Body of pancreas (tissue), 4 donors: ENCODE measurements around the gene POU5F2. TPM values are rescaled to one million over a fixed set of nuclear protein-coding genes. Genes with fewer than 3 reads are reported as not detected.

Source experiments
- ATAC-seq: fragments of 150-250 bp; one replicate; pipeline ENCODE4 v1.9.1; 2016
- DNase-seq, 4 donors: peaks; one replicate each; pipeline ENCODE4 v3.0.0-alpha.2; 2019
- H3K27ac ChIP-seq, 4 donors: fragments of 200-600 bp; sonication (generic); 1 replicate in 3 of 4; 2 replicates in 1 of 4; pipeline versions ENCODE4 v1.5.1 to v1.6.1; 2016 to 2019; ENCODE audit warnings: mild to moderate bottlenecking in 1 of 4, mixed read lengths in 1 of 4, moderate library complexity in 1 of 4
- H3K27me3 ChIP-seq, 2 donors: fragments of 200-600 bp; sonication (generic); one replicate each; pipeline ENCODE4 v1.6.0; 2016; ENCODE audit warnings: mild to moderate bottlenecking in 1 of 2
- H3K36me3 ChIP-seq, 2 donors: fragments of 200-600 bp; sonication (generic); replicated peaks in 1 of 2; 2 replicates each; pipeline ENCODE4 v1.5.1; 2016; ENCODE audit warnings: low read depth in 2 of 2; ENCODE audit not compliant: insufficient read depth in 1 of 2
- H3K4me1 ChIP-seq: fragments of 200-600 bp; sonication (generic); one replicate; pipeline ENCODE4 v1.6.0; 2016
- H3K4me3 ChIP-seq, 2 donors: fragments of 200-600 bp; sonication (generic); 1 replicate in 1 of 2; 2 replicates in 1 of 2; pipeline ENCODE4 v1.5.1; 2016 to 2019
- H3K9me3 ChIP-seq, 3 donors: fragments of 200-600 bp; sonication (generic); 1 replicate in 2 of 3; 2 replicates in 1 of 3; pipeline ENCODE4 v1.5.1; 2016
- POLR2A ChIP-seq, 3 donors: fragments of 450-650 bp; IDR thresholded peaks; one replicate each; pipeline ENCODE4 v1.6.1; 2016; ENCODE audit warnings: antibody characterized with exemption in 3 of 3, mild to moderate bottlenecking in 2 of 3
- WGBS, 2 donors: methylation state at CpG; one replicate each; pipeline ENCODE4 v1.1.5; 2017; 5-methylcytosine and 5-hydroxymethylcytosine counted together
- intact Hi-C: fragments of 100-400 bp; cut with DNase I; formaldehyde crosslinking; loops from one replicate; pipeline ENCODE4 v1.15.1; 2023
- total RNA-seq, 2 donors: library from RNA; depleted of rRNA; stranded (reverse); fragments of >200 nt; gene quantifications; one replicate each; pipeline ENCODE4 v1.1.0, GENCODE V29; 2016
- TF ChIP-seq, protein P1 (sequence below), 7 experiments: fragments of 450-650 bp in 4 of 7; fragments of 200-600 bp in 3 of 7; sonication (generic) in 3 of 7; IDR thresholded peaks; one replicate each; pipeline ENCODE4 v1.5.1; 2016 to 2019; ENCODE audit warnings: antibody characterized with exemption in 7 of 7

The POU5F2 gene
- 1 to 10 TPM; 5.2 to 5.3 TPM for total RNA-seq

DNA sequence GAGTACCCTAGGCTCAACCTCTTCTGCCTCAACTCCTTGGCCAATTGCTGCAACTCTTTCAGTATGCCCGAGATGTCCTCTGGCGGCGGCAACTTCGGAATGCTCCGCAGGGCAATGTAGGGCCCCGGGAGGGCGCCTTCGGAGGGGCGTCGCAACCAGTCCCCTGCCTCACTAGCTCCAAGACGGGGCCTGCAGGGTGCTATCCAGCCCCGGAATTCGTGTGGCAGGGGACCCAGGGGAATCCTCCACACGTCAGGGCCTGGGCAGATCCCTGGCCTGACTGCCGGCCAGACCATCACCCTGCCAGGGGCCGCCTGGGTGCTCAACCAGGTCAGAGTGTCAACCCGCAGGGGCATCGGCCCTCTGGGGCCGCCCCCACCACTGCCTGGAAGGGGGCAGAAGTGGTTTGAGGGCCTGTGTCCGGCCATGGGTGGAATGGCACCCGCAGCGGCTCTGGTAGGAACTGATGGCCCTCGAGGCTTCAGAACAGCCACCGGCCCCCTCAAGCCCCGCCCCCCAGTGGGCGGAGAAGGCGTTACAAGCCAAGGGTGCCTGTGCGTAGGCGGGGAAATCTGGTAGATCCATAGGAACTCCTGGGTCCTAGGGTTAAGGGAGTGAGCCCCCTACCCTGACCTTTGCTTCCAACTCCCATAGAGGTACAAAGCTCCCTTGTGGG, at the start of gene POU5F2:
Gene POU5F2 (minus strand): TSS at position 465 of the 676 bp plus-strand sequence. CDS start 37 bp downstream, at position 428.
- no peak for ATAC-seq
- H3K36me3 ChIP-seq = no peaks in the 10 kb centered on the region
- H3K27ac ChIP-seq = no peak within 1 kb of the TSS
- no peak within 1 kb of the TSS for H3K4me3 ChIP-seq
- no peaks in the 10 kb centered on the region for H3K27me3 ChIP-seq
- no peak for TF ChIP-seq POLR2A (IDR thresholded peaks at IDR 0.05)
- TF ChIP-seq, protein P1, sequence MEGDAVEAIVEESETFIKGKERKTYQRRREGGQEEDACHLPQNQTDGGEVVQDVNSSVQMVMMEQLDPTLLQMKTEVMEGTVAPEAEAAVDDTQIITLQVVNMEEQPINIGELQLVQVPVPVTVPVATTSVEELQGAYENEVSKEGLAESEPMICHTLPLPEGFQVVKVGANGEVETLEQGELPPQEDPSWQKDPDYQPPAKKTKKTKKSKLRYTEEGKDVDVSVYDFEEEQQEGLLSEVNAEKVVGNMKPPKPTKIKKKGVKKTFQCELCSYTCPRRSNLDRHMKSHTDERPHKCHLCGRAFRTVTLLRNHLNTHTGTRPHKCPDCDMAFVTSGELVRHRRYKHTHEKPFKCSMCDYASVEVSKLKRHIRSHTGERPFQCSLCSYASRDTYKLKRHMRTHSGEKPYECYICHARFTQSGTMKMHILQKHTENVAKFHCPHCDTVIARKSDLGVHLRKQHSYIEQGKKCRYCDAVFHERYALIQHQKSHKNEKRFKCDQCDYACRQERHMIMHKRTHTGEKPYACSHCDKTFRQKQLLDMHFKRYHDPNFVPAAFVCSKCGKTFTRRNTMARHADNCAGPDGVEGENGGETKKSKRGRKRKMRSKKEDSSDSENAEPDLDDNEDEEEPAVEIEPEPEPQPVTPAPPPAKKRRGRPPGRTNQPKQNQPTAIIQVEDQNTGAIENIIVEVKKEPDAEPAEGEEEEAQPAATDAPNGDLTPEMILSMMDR (IDR thresholded peaks at IDR 0.05) = no peak
- WGBS, 2 donors = 88 to 93% methylated on average over 3 to 22 of the region's 29 CpGs
- no peak for DNase-seq
- no peaks in the 10 kb centered on the region for H3K4me1 ChIP-seq
- intact Hi-C loops = no loop called here
- no peaks in the 10 kb centered on the region for H3K9me3 ChIP-seq

- no peaks in the 10 kb centered on the region for H3K27me3 ChIP-seq
- WGBS, 2 donors = 86 to 88% methylated on average over 3 of the region's 3 CpGs
- H3K27ac ChIP-seq = no peak overlapping the region
- H3K36me3 ChIP-seq = no peaks in the 10 kb centered on the region
- no peak for TF ChIP-seq POLR2A (IDR thresholded peaks at IDR 0.05)
- TF ChIP-seq, protein P1 (IDR thresholded peaks at IDR 0.05) = no peak
- no peak overlapping the region for H3K4me3 ChIP-seq
- intact Hi-C loops = no loop called here
- DNase-seq = no peak
- H3K4me1 ChIP-seq = no peaks in the 10 kb centered on the region
- ATAC-seq = no peak
- no peaks in the 10 kb centered on the region for H3K9me3 ChIP-seq
These were observed 49.0 kb upstream of the POU5F2 start for GRCh38 chr5:93790401-93790800.

- H3K27ac ChIP-seq = no peak overlapping the region
- ATAC-seq (no peak), DNase-seq (no peak)
- WGBS, 2 donors = 60 to 63% methylated on average over 5 of the region's 5 CpGs
- intact Hi-C loops = loop anchor here (10.0 kb wide), 1 partner anchor 195 kb away; no protein-coding TSS in a partner anchor
- no peak overlapping the region for H3K4me3 ChIP-seq
- H3K9me3 ChIP-seq = no peaks in the 10 kb centered on the region
- no peaks in the 10 kb centered on the region for H3K4me1 ChIP-seq
- TF ChIP-seq POLR2A (IDR thresholded peaks at IDR 0.05) = no peak
- TF ChIP-seq, protein P1 (IDR thresholded peaks at IDR 0.05) = no peak
- H3K36me3 ChIP-seq = no peaks in the 10 kb centered on the region
- no peaks in the 10 kb centered on the region for H3K27me3 ChIP-seq
These were observed 48.0 kb upstream of the POU5F2 start for GRCh38 chr5:93789173-93790067.

- TF ChIP-seq POLR2A (IDR thresholded peaks at IDR 0.05) = no peak
- TF ChIP-seq, protein P1 (IDR thresholded peaks at IDR 0.05) = no peak
- Histone ChIP-seq H3K4me1 (no peaks in the 10 kb centered on the region), H3K9me3 (no peaks in the 10 kb centered on the region), H3K27me3 (no peaks in the 10 kb centered on the region), H3K27ac (no peak overlapping the region), H3K36me3 (no peaks in the 10 kb centered on the region), H3K4me3 (no peak overlapping the region)
- no peak for ATAC-seq
- intact Hi-C loops = loop anchor here (10.0 kb wide), 1 partner anchor 193 kb away; no protein-coding TSS in a partner anchor
- 19 to 26% methylated on average over 1 of the region's 1 CpG for WGBS, 2 donors
- no peak for DNase-seq
These were observed 46.2 kb upstream of the POU5F2 start for GRCh38 chr5:93787598-93787997.
